ENCODE data around the gene EFEMP2.
"Not testable (repeated sequence)": the region's sequence is repeated elsewhere in the genome, so short reads cannot be mapped to it uniquely, and the experiment has no call there.

The EFEMP2 gene

GRCh38 chr11:65853246-65853979, 19.2 kb downstream of the EFEMP2 start:
- DNase-seq, result no peak

GRCh38 chr11:65852508-65853245, 19.9 kb downstream of the EFEMP2 start:
- no peak for DNase-seq

GRCh38 chr11:65851811-65852507, 20.6 kb downstream of the EFEMP2 start:
- no peak for DNase-seq

- peak; percentile 35 to 36 for DNase-seq
Observed at GRCh38 chr11:65851083-65851579, 21.5 kb downstream of the EFEMP2 start.

- no peak for DNase-seq
Observed at GRCh38 chr11:65850217-65851082, 22.1 kb downstream of the EFEMP2 start.

GRCh38 chr11:65849771-65850216, 22.8 kb downstream of the EFEMP2 start:
- DNase-seq, result no peak

- no peak for DNase-seq
Observed at GRCh38 chr11:65849366-65849765, 23.2 kb downstream of the EFEMP2 start.

GRCh38 chr11:65848693-65849092, 23.9 kb downstream of the EFEMP2 start:
- not testable (repeated sequence) for DNase-seq

- no peak for DNase-seq
Observed at GRCh38 chr11:65847746-65848145, 24.9 kb downstream of the EFEMP2 start.

- DNase-seq, result no peak
Observed at GRCh38 chr11:65844231-65844872, 28.2 kb downstream of the EFEMP2 start.

GRCh38 chr11:65843811-65844210, 28.8 kb downstream of the EFEMP2 start:
- no peak for DNase-seq

GRCh38 chr11:65842144-65842543, 30.5 kb downstream of the EFEMP2 start:
- DNase-seq, result no peak

- no peak for DNase-seq
Observed at GRCh38 chr11:65834202-65834601, 38.4 kb downstream of the EFEMP2 start.

- DNase-seq, result peak; percentile 90 to 93
Observed at GRCh38 chr11:65833297-65834030, 39.1 kb downstream of the EFEMP2 start, which contains the start of gene SNX32. Gene SNX32, plus strand, starts transcription at chr11:65833963. Its CDS starts 103 bp downstream, at chr11:65834066.

GRCh38 chr11:65832231-65832630, 40.4 kb downstream of the EFEMP2 start:
- not testable (repeated sequence) for DNase-seq

GRCh38 chr11:65829459-65829858, 43.1 kb downstream of the EFEMP2 start:
- DNase-seq, result no peak

- no peak for DNase-seq
Observed at GRCh38 chr11:65826984-65827735, 45.4 kb downstream of the EFEMP2 start.

- DNase-seq, result no peak
Observed at GRCh38 chr11:65822776-65823528, 49.6 kb downstream of the EFEMP2 start.

- DNase-seq, result no peak
Observed at GRCh38 chr11:65821107-65821506, 51.5 kb downstream of the EFEMP2 start.
